LoVo (cell line): Measurements from ENCODE around the gene ZBED4.
A peak's percentile ranks its signal among the peaks of the same experiment; 100 is the strongest.

Experiments used
- DNase-seq: peaks from one replicate; pipeline ENCODE4 v3.0.0-alpha.2; 2016; ENCODE audit warnings: low spot score

The ZBED4 gene

GRCh38 chr22:49903322-49904039 lies 49.8 kb downstream of the ZBED4 start:
- DNase-seq, result no peak

GRCh38 chr22:49904040-49904369 lies 50.4 kb downstream of the ZBED4 start:
- no peak for DNase-seq

- DNase-seq, result no peak
Measured at GRCh38 chr22:49905465-49905864, 51.8 kb downstream of the ZBED4 start.

DNA sequence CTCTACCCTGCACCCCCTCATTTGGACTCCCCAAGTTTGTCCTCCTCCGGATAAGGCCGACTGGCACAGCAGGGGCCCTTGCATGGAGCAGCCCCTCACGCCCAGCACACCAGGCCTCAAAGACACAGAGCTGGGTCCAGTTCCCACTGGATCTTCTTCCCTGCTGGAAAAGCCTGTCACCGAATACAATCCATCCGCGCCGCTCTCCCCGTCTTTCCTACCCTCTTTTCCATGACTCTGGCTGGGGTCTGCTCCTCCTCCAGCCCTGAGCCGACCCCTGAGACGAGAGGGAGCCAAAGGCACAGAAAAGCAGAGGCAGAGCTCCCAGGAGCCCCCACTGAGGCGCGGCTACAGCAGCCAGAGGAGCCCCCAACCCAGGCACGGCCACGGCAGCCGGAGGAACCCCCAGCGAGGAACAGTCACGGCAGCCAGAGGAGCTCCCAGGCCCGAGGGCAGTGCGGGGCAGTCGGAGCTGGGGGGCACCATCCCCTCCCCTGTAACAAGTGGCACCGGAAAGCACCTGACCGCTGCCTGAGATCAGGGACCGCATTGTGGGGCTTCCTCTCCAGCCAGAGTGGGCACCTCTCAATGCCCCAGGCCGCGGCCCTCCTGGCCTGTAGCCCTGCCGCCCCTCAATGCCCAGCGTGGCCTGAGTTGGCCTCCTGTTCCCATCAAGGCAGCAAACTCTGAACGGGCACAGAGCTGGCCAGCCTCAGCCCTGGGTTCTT lies 52.6 kb downstream of the ZBED4 start:
- no peak for DNase-seq

DNA sequence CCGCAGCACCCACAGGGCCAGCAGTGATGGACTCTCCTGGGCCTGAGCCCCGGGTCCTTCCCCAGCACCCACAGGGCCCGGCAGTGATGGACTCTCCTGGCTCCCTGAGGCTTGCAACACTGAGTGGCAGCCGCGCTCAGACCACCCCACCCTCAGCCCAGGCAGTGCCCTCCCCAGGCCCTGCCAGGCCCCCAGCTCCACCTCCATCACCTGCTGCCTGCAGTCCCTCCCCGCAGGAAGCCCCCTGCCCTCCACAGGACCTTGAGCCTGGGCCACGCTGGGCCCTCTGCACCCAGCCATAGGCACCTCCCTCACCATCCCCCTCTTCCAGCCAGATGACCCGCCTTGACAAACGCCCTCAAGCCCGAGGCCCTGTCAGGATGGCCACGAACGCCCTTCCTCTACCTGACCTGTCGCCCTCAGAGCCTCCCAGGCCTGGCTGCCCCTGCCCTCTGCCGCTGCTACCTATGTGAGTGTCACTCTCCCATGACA lies 53.2 kb downstream of the ZBED4 start:
- no peak for DNase-seq

GRCh38 chr22:49907807-49908206 lies 54.2 kb downstream of the ZBED4 start:
- no peak for DNase-seq

GRCh38 chr22:49909476-49910205 lies 56.0 kb downstream of the ZBED4 start:
- no peak for DNase-seq

DNA sequence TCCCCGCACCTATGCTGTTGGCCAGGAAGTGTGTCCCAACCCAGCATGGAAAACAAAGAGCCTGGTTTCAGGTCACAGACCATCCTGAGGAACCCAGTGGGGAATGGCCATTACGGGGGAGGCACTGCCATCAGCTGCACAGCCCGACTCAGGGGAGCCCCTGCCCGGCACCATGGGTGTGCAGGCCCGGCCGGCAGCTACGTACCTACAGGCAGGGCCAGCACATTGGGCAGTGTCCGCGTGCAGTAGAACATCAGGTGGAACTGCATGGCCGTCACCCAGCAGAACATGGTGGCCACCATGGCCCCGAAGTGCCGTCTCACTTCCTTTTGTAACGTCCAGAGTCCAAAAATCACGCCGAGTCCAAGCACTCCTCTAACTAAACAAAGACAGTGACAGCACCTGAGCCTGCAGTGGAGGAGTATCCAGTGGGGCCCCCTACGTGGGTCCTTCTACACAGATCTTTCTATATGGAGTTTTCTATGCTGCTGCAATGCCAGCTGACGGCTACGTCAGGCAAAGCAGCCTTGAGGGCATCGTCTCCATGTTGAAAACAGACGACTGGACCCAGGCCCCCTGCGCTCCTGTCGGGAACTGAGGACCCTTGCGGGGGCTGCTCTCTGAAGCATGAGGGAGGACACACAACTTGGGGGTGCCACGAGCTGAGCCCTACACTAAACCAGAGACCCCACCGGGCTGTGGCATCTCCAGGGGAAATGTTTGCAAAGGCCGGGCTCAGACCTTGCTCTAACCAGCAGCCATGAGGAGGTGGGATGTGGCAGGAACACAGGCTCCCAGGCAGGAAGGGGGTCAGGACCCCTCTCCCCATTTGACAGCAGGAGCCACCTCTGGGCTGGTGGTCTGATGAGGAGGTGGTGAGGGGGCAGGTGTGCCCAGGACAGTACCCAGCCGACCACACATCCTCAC lies 56.8 kb downstream of the ZBED4 start:
- DNase-seq, result no peak

DNA sequence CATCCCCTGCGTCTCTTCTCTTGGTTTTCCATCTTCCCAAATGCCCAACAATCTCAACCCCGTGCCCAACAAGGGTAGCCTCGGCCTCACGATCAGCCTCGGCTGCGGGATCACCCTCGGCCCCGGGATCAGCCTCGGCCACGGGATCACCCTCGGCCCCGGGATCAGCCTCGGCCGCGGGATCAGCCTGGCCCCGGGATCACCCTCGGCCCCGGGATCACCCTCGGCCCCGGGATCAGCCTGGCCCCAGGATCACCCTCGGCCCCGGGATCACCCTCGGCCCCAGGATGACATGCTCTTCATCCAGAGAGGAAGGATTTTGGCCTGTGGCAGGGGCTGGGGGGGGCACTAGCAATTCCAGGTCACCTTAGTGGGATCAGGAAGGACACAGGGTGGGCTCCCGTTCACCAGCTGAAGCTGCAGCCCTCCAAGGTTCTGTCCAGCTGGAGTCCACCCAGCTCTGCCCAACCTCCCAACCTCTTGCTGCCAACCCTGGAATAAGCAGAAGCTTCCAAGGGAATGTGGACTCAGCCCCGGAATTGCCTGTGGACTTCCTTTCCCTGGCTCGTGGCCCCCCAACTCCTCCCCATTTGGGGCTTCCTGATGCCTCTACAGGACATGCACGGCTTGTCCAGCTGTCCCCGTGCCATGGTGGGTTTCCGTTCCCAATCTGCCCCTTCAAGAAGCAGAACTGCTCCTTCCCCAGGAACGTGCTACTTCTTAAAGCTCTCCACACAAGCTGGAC lies 58.4 kb downstream of the ZBED4 start:
- DNase-seq, result no peak

GRCh38 chr22:49913026-49913425 lies 59.4 kb downstream of the ZBED4 start:
- DNase-seq, result no peak

GRCh38 chr22:49913446-49913845 lies 59.8 kb downstream of the ZBED4 start:
- no peak for DNase-seq

DNA sequence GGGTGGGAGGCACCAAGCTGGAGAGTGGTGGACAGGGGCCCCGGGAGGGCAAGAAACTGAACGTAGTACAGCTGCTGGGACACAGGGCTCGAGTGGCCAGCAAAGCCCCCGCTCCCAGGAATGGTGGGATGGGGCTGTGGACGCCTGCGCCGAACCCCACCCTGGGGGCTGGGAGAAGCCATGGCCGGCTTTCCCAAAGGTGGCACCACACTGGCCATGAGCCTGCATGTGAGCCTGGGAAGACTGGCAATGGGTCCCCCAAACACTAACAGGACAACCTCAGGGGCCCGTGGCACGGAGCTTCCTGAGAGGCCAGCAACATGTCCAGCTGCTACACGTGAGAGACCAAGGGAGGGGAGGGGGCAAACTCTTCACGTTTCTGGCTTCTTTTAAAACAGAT lies 60.6 kb downstream of the ZBED4 start:
- DNase-seq, result no peak

DNA sequence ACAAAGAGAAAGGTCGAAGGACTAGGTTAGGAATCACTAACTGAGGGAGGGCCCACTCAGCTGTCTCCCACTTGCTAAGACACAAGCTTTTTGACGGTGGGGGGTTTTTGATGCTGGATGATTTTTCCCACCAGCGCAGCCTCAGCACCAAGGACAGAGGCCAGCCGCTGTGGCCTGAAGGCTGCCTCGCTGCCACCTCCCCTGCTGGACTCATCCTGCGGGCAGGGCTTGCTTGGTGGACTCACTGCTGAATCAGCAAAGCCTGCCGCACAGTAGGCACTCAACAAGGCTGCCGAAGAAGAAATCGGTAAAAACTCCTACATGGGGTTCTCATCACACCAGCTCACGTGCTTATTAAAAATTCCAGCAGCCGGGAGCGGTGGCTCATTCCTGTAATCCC lies 62.0 kb downstream of the ZBED4 start:
- DNase-seq, result no peak

DNA sequence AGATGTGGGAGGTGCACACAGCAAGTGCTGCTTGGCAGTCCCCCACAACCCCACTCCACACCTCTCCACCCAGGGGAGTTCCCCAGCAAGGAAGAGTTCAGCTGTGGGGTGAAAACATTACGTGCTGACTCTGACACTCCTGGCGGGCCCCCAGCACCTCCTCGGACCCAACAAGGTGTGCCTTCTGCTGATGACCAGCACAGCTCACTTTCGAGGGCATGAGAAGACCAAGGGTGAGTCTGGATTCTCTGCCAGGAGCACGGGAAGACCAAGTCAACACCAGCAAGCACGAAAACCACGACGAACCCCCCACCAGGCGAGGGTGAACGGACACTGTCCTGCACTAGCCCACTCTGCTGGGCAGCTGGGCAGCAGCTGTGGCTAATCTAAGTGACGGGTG lies 63.2 kb downstream of the ZBED4 start:
- DNase-seq, result no peak

DNA sequence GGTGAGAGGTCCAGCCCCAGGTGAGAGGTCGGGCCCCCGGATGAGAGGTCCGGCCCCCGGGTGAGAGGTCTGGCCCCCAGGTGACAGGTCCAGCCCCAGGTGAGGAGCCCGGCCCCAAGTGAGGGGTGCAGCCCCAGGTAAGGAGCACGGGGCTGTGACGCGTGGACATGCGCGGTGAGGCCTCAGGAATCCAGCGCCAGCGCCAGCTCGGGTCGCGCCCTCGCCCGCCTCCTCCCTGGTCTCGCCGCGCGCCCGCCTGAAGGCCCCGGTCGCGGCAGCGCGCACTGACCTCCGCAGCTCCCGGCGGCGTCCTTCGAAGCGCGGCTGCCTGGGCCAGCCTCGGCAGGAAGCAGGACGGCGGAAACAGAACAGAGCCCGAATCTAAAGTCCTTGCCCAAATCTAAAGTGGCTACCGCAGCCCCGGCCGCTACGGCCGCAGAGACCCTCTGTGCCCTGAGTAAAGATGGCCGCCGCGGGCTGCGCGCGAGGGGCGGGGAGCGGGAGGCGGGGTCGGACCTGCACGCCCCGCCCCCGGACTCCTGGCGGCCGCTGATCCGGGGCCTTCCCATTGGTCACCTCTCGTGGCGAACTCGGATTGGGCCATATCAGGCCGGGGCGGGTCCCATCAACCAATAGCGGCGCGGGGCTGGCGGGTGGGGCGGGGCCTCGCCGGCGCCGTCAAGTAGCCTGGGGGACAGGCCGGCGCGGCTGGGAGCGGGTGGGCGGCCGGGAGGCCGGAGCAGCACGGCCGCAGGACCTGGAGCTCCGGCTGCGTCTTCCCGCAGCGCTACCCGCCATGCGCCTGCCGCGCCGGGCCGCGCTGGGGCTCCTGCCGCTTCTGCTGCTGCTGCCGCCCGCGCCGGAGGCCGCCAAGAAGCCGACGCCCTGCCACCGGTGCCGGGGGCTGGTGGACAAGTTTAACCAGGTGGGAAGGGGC lies 64.6 kb downstream of the ZBED4 start, which contains the start of the genes ALG12 and CRELD2:
Gene ALG12 (minus strand): TSS at position 465 of the 937 bp plus-strand sequence. CDS start 4,673 bp downstream, outside the sequence.
Gene CRELD2 (plus strand): TSS at position 661 of the 937 bp plus-strand sequence. CDS start 136 bp downstream, at position 797.
- peak; percentile 98 for DNase-seq

GRCh38 chr22:49918911-49919881 lies 65.6 kb downstream of the ZBED4 start:
- DNase-seq, result no peak

DNA sequence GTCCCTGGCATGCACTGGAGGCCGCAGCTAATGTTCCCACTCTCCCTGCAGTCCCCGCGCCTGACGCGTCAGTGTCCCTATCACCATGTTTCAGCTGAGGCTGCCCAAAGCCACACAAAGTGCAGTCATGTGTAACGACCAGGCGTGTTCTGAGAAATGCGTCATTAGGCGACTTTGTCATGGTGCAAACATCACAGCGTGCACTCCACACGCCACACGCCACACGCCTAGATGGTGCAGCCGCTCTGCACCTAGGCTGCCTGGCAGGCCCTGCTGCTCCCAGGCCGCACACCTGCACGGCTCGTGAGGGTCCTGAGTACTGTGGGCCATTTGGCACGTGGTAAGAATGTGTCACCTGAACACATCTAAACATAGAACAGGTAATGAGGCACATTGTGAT lies 67.2 kb downstream of the ZBED4 start:
- DNase-seq, result no peak

GRCh38 chr22:49921508-49922278 lies 68.0 kb downstream of the ZBED4 start:
- DNase-seq, result no peak
